LHCN-M2 (cell line): ENCODE data around the gene GJA5. TPM values are rescaled to one million over a fixed set of nuclear protein-coding genes. Genes with fewer than 3 reads are reported as not detected.

ENCODE experiments used
- DNase-seq: peaks from one replicate; pipeline ENCODE4 v3.0.0-alpha.2; 2012; ENCODE audit warnings: low read depth
- polyA plus RNA-seq: library from polyadenylated mRNA; unstranded; fragments of >200 nt; gene quantifications from one replicate; pipeline ENCODE4 v1.2.1, GENCODE V29; 2012; ENCODE audit warnings: missing spikeins
- total RNA-seq: library from RNA; depleted of rRNA; stranded (reverse); fragments of >200 nt; gene quantifications from 2 replicates; pipeline ENCODE4 v1.2.3, GENCODE V29; 2014; rRNA removed

The GJA5 gene
- not detected in 2 replicates for total RNA-seq
- not detected for polyA plus RNA-seq

GRCh38 chr1:147760481-147761260 lies at the start of gene GJA5:
TSS of gene GJA5 (minus strand) at chr1:147760602. CDS start at chr1:147759238, 1,364 bp downstream.
- no peak for DNase-seq

- DNase-seq: no peak
These were observed 48.8 kb upstream of the GJA5 start for GRCh38 chr1:147809236-147809635.

- DNase-seq: no peak
These were observed 47.6 kb upstream of the GJA5 start for GRCh38 chr1:147808025-147808424.

- DNase-seq: no peak
These were observed 47.0 kb upstream of the GJA5 start for GRCh38 chr1:147807405-147807804.

- DNase-seq: no peak
These were observed 44.7 kb upstream of the GJA5 start for GRCh38 chr1:147804942-147805723.

- DNase-seq: no peak
These were observed 40.4 kb upstream of the GJA5 start for GRCh38 chr1:147800804-147801203.

GRCh38 chr1:147798731-147799130 lies 38.3 kb upstream of the GJA5 start:
- no peak for DNase-seq

- DNase-seq: no peak
These were observed 34.2 kb upstream of the GJA5 start for GRCh38 chr1:147794570-147794969.

GRCh38 chr1:147791876-147792275 lies 31.5 kb upstream of the GJA5 start:
- no peak for DNase-seq

- no peak for DNase-seq
These were observed 27.4 kb upstream of the GJA5 start for GRCh38 chr1:147787765-147788164.

- no peak for DNase-seq
These were observed 26.1 kb upstream of the GJA5 start for GRCh38 chr1:147786536-147786935.

- DNase-seq: no peak
These were observed 25.5 kb upstream of the GJA5 start for GRCh38 chr1:147785794-147786506.

GRCh38 chr1:147784941-147785340 lies 24.5 kb upstream of the GJA5 start:
- DNase-seq: no peak

GRCh38 chr1:147781056-147781471 lies 20.7 kb upstream of the GJA5 start:
- DNase-seq: no peak

- no peak for DNase-seq
These were observed 17.3 kb upstream of the GJA5 start for GRCh38 chr1:147777694-147778093.

- no peak for DNase-seq
These were observed 12.9 kb upstream of the GJA5 start for GRCh38 chr1:147773215-147773715.

- no peak for DNase-seq
These were observed 12.2 kb upstream of the GJA5 start for GRCh38 chr1:147772570-147772969.

GRCh38 chr1:147771226-147772125 lies 11.1 kb upstream of the GJA5 start:
- DNase-seq: peak; percentile 10

GRCh38 chr1:147769106-147769505 lies 8.7 kb upstream of the GJA5 start:
- no peak for DNase-seq

- DNase-seq: no peak
These were observed 8.2 kb upstream of the GJA5 start for GRCh38 chr1:147768582-147768981.

- no peak for DNase-seq
These were observed 7.7 kb upstream of the GJA5 start for GRCh38 chr1:147768101-147768500.
